HCT116 (cell line): ENCODE measurements around the gene EVL. TPM values are rescaled to one million over a fixed set of nuclear protein-coding genes. Genes with fewer than 3 reads are reported as not detected.

ENCODE experiments used
- ATAC-seq: fragments of 200-7000 bp; cut with Tn5 transposase; 2 replicates; pipeline ENCODE4 v1.9.1; 2020; ENCODE audit warnings: mild to moderate bottlenecking, moderate library complexity
- BruUV-seq: library from RNA; stranded (reverse); fragments of 400-500 nt; replicated peaks from 2 replicates; lab custom pipeline; 2021; lab: Mats Ljungman, UMichigan
- CTCF ChIA-PET: fragments of 300-600 bp; sonication (Branson Sonifier 250); formaldehyde crosslinking; loops from one replicate; lab custom pipeline; 2021; ENCODE audit warnings: antibody characterized with exemption; lab: Charles Lee
- POLR2A ChIA-PET: fragments of 300-600, 350-600 bp; sonication (Branson Sonifier 250); formaldehyde crosslinking; loops from one replicate; lab custom pipeline; 2021; ENCODE audit warnings: antibody characterized with exemption; lab: Charles Lee
- RAD21 ChIA-PET, 2 experiments: fragments of 300-600 bp; sonication (Branson Sonifier 250); formaldehyde crosslinking; loops; one replicate each; lab custom pipeline; 2023; ENCODE audit warnings: low total read pairs in 2 of 2; ENCODE audit not compliant: uncharacterized antibody in 2 of 2, unreplicated experiment in 2 of 2, low non-redundant PET in 1 of 2; lab: Charles Lee
- DNase-seq: peaks from one replicate; pipeline ENCODE4 v3.0.0-alpha.2; 2010; ENCODE audit warnings: low read depth, low spot score
- H2AFZ ChIP-seq: fragments of 200-600 bp; shearing (Covaris generic), sonication (generic); 2 replicates; pipeline ENCODE4 v1.6.1; 2017; ENCODE audit warnings: low read depth, mixed run types, mixed read lengths, antibody characterized with exemption, low read length; ENCODE audit not compliant: poor library complexity, severe bottlenecking
- H3K27ac ChIP-seq: 2 replicates; pipeline ENCODE4 v1.5.1; 2012; ENCODE audit warnings: low read depth, low read length
- H3K27me3 ChIP-seq: fragments of 200-600 bp; sonication (generic); 2 replicates; pipeline ENCODE4 v1.6.1; 2016; ENCODE audit warnings: mixed run types, low read length, mixed read lengths; ENCODE audit not compliant: insufficient read depth
- H3K36me3 ChIP-seq, 2 experiments: fragments of 200-500 bp in 1 of 2; fragments of 200-600 bp in 1 of 2; sonication (Bioruptor generic) in 1 of 2; sonication (generic) in 1 of 2; 2 replicates each; pipeline versions ENCODE4 v1.5.1 to v1.6.1; 2014 to 2016; ENCODE audit warnings: low read length in 2 of 2, inconsistent platforms in 1 of 2, mixed read lengths in 1 of 2, mixed run types in 1 of 2; ENCODE audit not compliant: insufficient read depth in 2 of 2, control insufficient read depth in 1 of 2
- H3K4me1 ChIP-seq, 2 experiments: fragments of 200-600 bp in 1 of 2; sonication (generic) in 1 of 2; 2 replicates each; pipeline versions ENCODE4 v1.5.1 to v1.6.1; 2012 to 2017; ENCODE audit warnings: low read length in 2 of 2, inconsistent platforms in 1 of 2, mild to moderate bottlenecking in 1 of 2, mixed read lengths in 1 of 2, mixed run types in 1 of 2, moderate library complexity in 1 of 2; ENCODE audit not compliant: insufficient read depth in 2 of 2, control insufficient read depth in 1 of 2
- H3K4me2 ChIP-seq: fragments of 200-600 bp; sonication (generic); 2 replicates; pipeline ENCODE4 v1.6.1; 2017; ENCODE audit warnings: mixed run types, low read length, mixed read lengths
- H3K4me3 ChIP-seq, 2 experiments: fragments of 200-600 bp in 1 of 2; sonication (generic) in 1 of 2; replicated peaks in 1 of 2; 2 replicates each; pipeline ENCODE4 v1.5.1; 2011 to 2016; ENCODE audit warnings: low read length in 2 of 2, control low read depth in 1 of 2, low read depth in 1 of 2, mild to moderate bottlenecking in 1 of 2, mixed read lengths in 1 of 2, mixed run types in 1 of 2
- H3K79me2 ChIP-seq: fragments of 200-600 bp; sonication (generic); 2 replicates; pipeline ENCODE4 v1.6.1; 2017; ENCODE audit warnings: mild to moderate bottlenecking, mixed run types, low read length, moderate library complexity, mixed read lengths; ENCODE audit not compliant: insufficient read depth
- H3K9ac ChIP-seq: fragments of 200-600 bp; sonication (generic); 2 replicates; pipeline ENCODE4 v1.6.1; 2016; ENCODE audit warnings: low read length, mixed read lengths
- H3K9me2 ChIP-seq: fragments of 200-600 bp; sonication (generic), shearing (Covaris generic); 2 replicates; pipeline ENCODE4 v1.6.1; 2017; ENCODE audit warnings: mixed run types, mild to moderate bottlenecking, moderate library complexity; ENCODE audit not compliant: insufficient read depth
- H3K9me3 ChIP-seq, 2 experiments: fragments of 200-500 bp in 1 of 2; fragments of 200-600 bp in 1 of 2; sonication (Bioruptor generic) in 1 of 2; sonication (generic) in 1 of 2; 2 replicates each; pipeline ENCODE4 v1.6.1; 2014 to 2017; ENCODE audit warnings: low read length in 2 of 2, mixed read lengths in 2 of 2, inconsistent platforms in 1 of 2, low read depth in 1 of 2, mild to moderate bottlenecking in 1 of 2, mixed run types in 1 of 2, moderate library complexity in 1 of 2; ENCODE audit not compliant: control insufficient read depth in 1 of 2, insufficient read depth in 1 of 2
- H4K20me1 ChIP-seq: fragments of 200-600 bp; sonication (generic), shearing (Covaris generic); 2 replicates; pipeline ENCODE4 v1.6.1; 2017; ENCODE audit warnings: mixed run types, mild to moderate bottlenecking, moderate library complexity; ENCODE audit not compliant: insufficient read depth
- CBX3 ChIP-seq: IDR thresholded peaks from 2 replicates; pipeline ENCODE4 v1.6.1; 2012; ENCODE audit warnings: low read depth
- EGR1 ChIP-seq: IDR thresholded peaks from 2 replicates; pipeline ENCODE4 v1.6.1; 2012; ENCODE audit warnings: low read depth
- ELF1 ChIP-seq: IDR thresholded peaks from 2 replicates; pipeline ENCODE4 v1.6.1; 2012; ENCODE audit warnings: low read depth, borderline replicate concordance
- EZH2phosphoT487 ChIP-seq: fragments of 200-600 bp; IDR thresholded peaks from 2 replicates; pipeline ENCODE4 v1.6.1; 2018; ENCODE audit warnings: antibody characterized with exemption, borderline replicate concordance
- FOSL1 ChIP-seq: IDR thresholded peaks from 2 replicates; pipeline ENCODE4 v1.6.1; 2012; ENCODE audit warnings: low read depth
- JUND ChIP-seq: IDR thresholded peaks from 2 replicates; pipeline ENCODE4 v1.6.1; 2012
- POLR2AphosphoS5 ChIP-seq: IDR thresholded peaks from 2 replicates; pipeline ENCODE4 v1.6.1; 2011; ENCODE audit warnings: mild to moderate bottlenecking, low read depth, low read length, moderate library complexity
- SIN3A ChIP-seq: IDR thresholded peaks from 2 replicates; pipeline ENCODE4 v1.6.1; 2012; ENCODE audit warnings: low read depth
- YY1 ChIP-seq: IDR thresholded peaks from 2 replicates; pipeline ENCODE4 v1.6.1; 2011; ENCODE audit warnings: low read length, low read depth, moderate library complexity, mild to moderate bottlenecking; ENCODE audit not compliant: insufficient replicate concordance; ENCODE audit errors: extremely low read depth
- intact Hi-C: fragments of 100-400 bp; cut with micrococcal nuclease; formaldehyde crosslinking; loops from 2 replicates; pipeline ENCODE4 v1.10.0; 2022
- total RNA-seq: library from RNA; stranded (reverse); gene quantifications from one replicate; pipeline ENCODE4 v1.2.1, GENCODE V29; 2021; ENCODE audit not compliant: unreplicated experiment
- TF ChIP-seq, protein P1 (sequence below), 3 experiments: fragments of 200-600 bp in 1 of 3; sonication (generic) in 1 of 3; IDR thresholded peaks in 2 of 3; conservative IDR thresholded peaks in 1 of 3; 2 replicates each; pipeline ENCODE4 v1.5.1; 2012 to 2017; ENCODE audit warnings: low read depth in 2 of 3, low read length in 2 of 3, antibody characterized with exemption in 1 of 3, borderline replicate concordance in 1 of 3, control low read depth in 1 of 3, mild to moderate bottlenecking in 1 of 3, mixed read lengths in 1 of 3, mixed run types in 1 of 3, moderate library complexity in 1 of 3; ENCODE audit not compliant: insufficient read depth in 1 of 3
- TF ChIP-seq, protein P2 (sequence below): IDR thresholded peaks from 2 replicates; pipeline ENCODE4 v1.6.1; 2011; ENCODE audit warnings: mild to moderate bottlenecking, low read length, moderate library complexity; ENCODE audit not compliant: insufficient replicate concordance; ENCODE audit errors: extremely low read depth

The EVL gene
- total RNA-seq, 1 experiment from 2014 or later, result 19.9 TPM

DNA sequence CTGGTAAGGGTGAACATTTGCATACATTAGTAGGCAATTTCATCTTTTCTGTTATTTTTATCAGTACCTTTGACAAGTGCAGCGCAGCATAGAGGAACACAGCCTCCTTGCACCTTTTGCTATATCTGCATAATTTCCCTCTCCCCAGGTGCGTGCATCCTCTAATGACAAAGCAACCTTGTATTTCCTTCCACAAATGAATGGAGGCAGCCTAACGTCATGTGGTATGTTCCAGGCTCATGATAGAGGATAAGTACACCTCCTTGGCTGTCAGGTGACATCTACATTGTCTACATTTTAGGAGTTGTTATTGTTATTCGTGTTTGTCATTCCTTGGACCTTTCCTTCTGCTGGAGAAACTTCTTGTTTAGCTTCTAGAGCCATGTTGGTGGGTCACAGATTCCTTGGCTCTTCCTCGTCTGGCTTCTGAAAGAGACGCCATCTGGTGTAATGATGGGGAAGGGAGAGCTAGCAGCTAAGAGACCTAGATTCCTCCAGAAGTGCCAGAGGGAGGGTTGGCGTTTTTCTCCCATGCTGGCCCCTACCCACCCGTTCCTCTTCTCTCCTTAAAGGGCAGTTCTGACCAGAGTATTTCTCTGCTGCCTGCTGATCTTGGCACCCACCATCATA, 37.0 kb downstream of the EVL start:
- no peak overlapping the region for H3K4me2 ChIP-seq
- no peak for ATAC-seq
- no peaks in the 10 kb centered on the region for H3K27me3 ChIP-seq
- no peak overlapping the region for H3K4me3 ChIP-seq
- H2AFZ ChIP-seq, result no peak overlapping the region
- no peaks in the 10 kb centered on the region for H4K20me1 ChIP-seq
- H3K9me3 ChIP-seq, result no peaks in the 10 kb centered on the region
- no peak overlapping the region for H3K27ac ChIP-seq
- H3K36me3 ChIP-seq, result no peaks in the 10 kb centered on the region
- ChIA-PET CTCF (no interaction called here), POLR2A (no interaction called here), RAD21 (no interaction called here)
- H3K9ac ChIP-seq, result no peak overlapping the region
- H3K9me2 ChIP-seq, result no peaks in the 10 kb centered on the region
- no peak for DNase-seq
- peaks cover 0 to 1% of the 10 kb centered on the region in 2 experiments; a peak in 1 of 4 replicates for H3K4me1 ChIP-seq
- intact Hi-C loops, result no loop called here
- no peak for TF ChIP-seq YY1
- BruUV-seq, result no TSS peak
- H3K79me2 ChIP-seq, result no peaks in the 10 kb centered on the region

DNA sequence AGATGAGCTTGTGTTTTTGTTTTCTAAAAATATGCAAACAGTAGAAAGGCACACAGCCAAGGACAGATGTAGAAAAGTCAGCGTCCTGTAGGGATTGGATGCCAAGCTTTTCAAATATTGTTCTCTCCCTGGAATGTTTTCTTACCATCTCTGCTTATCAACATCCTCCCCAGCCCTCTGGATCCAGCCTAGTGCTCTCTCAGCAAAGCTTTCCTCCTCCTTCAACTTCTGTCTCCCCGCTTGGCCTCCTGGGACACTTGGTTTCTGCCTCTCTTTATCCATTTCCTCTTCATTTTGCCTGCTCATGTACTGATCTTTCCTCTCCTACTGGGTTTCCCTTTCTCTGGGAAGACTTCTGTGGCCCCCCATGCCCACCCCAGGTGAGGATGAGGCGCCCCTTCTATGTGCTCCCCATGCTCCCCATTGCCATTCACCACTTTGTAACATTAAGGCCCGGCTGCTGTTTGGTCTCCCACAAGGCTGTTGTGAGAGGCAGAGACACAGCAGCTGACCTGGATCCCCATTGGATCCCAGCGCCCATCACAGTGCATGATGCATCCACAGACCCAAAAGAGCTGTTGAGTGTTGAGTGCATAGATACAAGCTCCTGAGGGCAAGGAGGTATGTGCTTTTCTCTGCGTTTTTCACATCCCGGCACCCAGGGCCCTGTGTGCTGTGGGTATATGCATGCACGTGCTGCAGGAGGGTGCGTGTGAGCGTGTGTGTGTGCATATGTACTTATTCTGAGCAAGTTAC, 38.2 kb downstream of the EVL start:
- ChIA-PET RAD21 (no interaction called here), POLR2A (no interaction called here), CTCF (interaction anchor here (1.2 kb wide), 1 partner anchor 12 kb away, joined by 3 read pairs; no protein-coding TSS in a partner anchor)
- BruUV-seq, result no TSS peak
- Histone ChIP-seq H3K27me3 (no peaks in the 10 kb centered on the region), H4K20me1 (no peaks in the 10 kb centered on the region), H3K9me2 (no peaks in the 10 kb centered on the region), H3K9ac (no peak overlapping the region), H3K9me3 (no peaks in the 10 kb centered on the region), H3K4me1 (peaks cover 0 to 9% of the 10 kb centered on the region in 2 experiments; a peak in 1 of 4 replicates), H3K4me3 (no peak overlapping the region), H3K27ac (no peak overlapping the region), H3K79me2 (no peaks in the 10 kb centered on the region), H3K36me3 (no peaks in the 10 kb centered on the region), H2AFZ (no peak overlapping the region), H3K4me2 (no peak overlapping the region)
- ATAC-seq (no peak), DNase-seq (no peak)
- intact Hi-C loops, result no loop called here
- TF ChIP-seq FOSL1, result no peak
- TF ChIP-seq EZH2phosphoT487, result no peak
- TF ChIP-seq POLR2AphosphoS5, result no peak
- TF ChIP-seq JUND, result no peak
- TF ChIP-seq, protein P1, sequence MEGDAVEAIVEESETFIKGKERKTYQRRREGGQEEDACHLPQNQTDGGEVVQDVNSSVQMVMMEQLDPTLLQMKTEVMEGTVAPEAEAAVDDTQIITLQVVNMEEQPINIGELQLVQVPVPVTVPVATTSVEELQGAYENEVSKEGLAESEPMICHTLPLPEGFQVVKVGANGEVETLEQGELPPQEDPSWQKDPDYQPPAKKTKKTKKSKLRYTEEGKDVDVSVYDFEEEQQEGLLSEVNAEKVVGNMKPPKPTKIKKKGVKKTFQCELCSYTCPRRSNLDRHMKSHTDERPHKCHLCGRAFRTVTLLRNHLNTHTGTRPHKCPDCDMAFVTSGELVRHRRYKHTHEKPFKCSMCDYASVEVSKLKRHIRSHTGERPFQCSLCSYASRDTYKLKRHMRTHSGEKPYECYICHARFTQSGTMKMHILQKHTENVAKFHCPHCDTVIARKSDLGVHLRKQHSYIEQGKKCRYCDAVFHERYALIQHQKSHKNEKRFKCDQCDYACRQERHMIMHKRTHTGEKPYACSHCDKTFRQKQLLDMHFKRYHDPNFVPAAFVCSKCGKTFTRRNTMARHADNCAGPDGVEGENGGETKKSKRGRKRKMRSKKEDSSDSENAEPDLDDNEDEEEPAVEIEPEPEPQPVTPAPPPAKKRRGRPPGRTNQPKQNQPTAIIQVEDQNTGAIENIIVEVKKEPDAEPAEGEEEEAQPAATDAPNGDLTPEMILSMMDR (IDR thresholded peaks at IDR 0.05 in 2 of 3, conservative IDR thresholded peaks at IDR 0.05 in 1 of 3; ENCODE audit: borderline replicate concordance in 1 of 3, insufficient read depth in 1 of 3, low read depth in 2 of 3, low read length in 2 of 3), result no peak
- TF ChIP-seq EGR1, result no peak
- no peak for TF ChIP-seq SIN3A
- TF ChIP-seq, protein P2, sequence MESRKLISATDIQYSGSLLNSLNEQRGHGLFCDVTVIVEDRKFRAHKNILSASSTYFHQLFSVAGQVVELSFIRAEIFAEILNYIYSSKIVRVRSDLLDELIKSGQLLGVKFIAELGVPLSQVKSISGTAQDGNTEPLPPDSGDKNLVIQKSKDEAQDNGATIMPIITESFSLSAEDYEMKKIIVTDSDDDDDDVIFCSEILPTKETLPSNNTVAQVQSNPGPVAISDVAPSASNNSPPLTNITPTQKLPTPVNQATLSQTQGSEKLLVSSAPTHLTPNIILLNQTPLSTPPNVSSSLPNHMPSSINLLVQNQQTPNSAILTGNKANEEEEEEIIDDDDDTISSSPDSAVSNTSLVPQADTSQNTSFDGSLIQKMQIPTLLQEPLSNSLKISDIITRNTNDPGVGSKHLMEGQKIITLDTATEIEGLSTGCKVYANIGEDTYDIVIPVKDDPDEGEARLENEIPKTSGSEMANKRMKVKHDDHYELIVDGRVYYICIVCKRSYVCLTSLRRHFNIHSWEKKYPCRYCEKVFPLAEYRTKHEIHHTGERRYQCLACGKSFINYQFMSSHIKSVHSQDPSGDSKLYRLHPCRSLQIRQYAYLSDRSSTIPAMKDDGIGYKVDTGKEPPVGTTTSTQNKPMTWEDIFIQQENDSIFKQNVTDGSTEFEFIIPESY, result no peak
- no peak for TF ChIP-seq CBX3
- no peak for TF ChIP-seq ELF1
